Mononuclear cell (primary cell): Measurements from ENCODE around the gene CTBP1. TPM values are rescaled to one million over a fixed set of nuclear protein-coding genes. Genes with fewer than 3 reads are reported as not detected.

Experiments
- H3K27me3 ChIP-seq: 2 replicates; pipeline ENCODE4 v1.6.0; 2011; ENCODE audit warnings: low read length, control low read depth; ENCODE audit not compliant: insufficient read depth
- H3K4me1 ChIP-seq: 2 replicates; pipeline ENCODE4 v1.5.1; 2011; ENCODE audit warnings: mild to moderate bottlenecking, low read length, control low read depth; ENCODE audit not compliant: insufficient read depth
- H3K4me3 ChIP-seq: 2 replicates; pipeline ENCODE4 v1.5.1; 2011; ENCODE audit warnings: mild to moderate bottlenecking, low read length, moderate library complexity
- H3K9me3 ChIP-seq: 2 replicates; pipeline ENCODE4 v1.5.1; 2011; ENCODE audit warnings: low read depth, mild to moderate bottlenecking, control low read depth, low read length
- total RNA-seq: library from RNA; depleted of rRNA; stranded (reverse); fragments of >200 nt; gene quantifications from one replicate; pipeline ENCODE4 v1.2.3, GENCODE V29; 2012

The CTBP1 gene
- total RNA-seq, 1 donor, result 125 TPM

GRCh38 chr4:1230971-1231636 lies 17.8 kb downstream of the CTBP1 start:
- no peaks in the 10 kb centered on the region for H3K4me1 ChIP-seq
- no peaks in the 10 kb centered on the region for H3K9me3 ChIP-seq
- no peaks in the 10 kb centered on the region for H3K27me3 ChIP-seq
- H3K4me3 ChIP-seq, result no peak overlapping the region

- no peak overlapping the region for H3K4me3 ChIP-seq
- no peaks in the 10 kb centered on the region for H3K9me3 ChIP-seq
- no peaks in the 10 kb centered on the region for H3K27me3 ChIP-seq
- H3K4me1 ChIP-seq, result no peaks in the 10 kb centered on the region
Measured at GRCh38 chr4:1230316-1230715, 18.6 kb downstream of the CTBP1 start.

- Histone ChIP-seq H3K27me3 (no peaks in the 10 kb centered on the region), H3K4me3 (no peak overlapping the region), H3K9me3 (no peaks in the 10 kb centered on the region), H3K4me1 (no peaks in the 10 kb centered on the region)
Measured at GRCh38 chr4:1229117-1229849, 19.6 kb downstream of the CTBP1 start.

- no peaks in the 10 kb centered on the region for H3K9me3 ChIP-seq
- H3K4me1 ChIP-seq, result no peaks in the 10 kb centered on the region
- no peaks in the 10 kb centered on the region for H3K27me3 ChIP-seq
- no peak overlapping the region for H3K4me3 ChIP-seq
Measured at GRCh38 chr4:1227816-1228215, 21.1 kb downstream of the CTBP1 start.

GRCh38 chr4:1226598-1226997 lies 22.3 kb downstream of the CTBP1 start:
- H3K4me1 ChIP-seq, result no peaks in the 10 kb centered on the region
- no peaks in the 10 kb centered on the region for H3K27me3 ChIP-seq
- H3K9me3 ChIP-seq, result no peaks in the 10 kb centered on the region
- H3K4me3 ChIP-seq, result no peak overlapping the region

- Histone ChIP-seq H3K27me3 (no peaks in the 10 kb centered on the region), H3K4me1 (no peaks in the 10 kb centered on the region), H3K9me3 (no peaks in the 10 kb centered on the region), H3K4me3 (no peak overlapping the region)
Measured at GRCh38 chr4:1226144-1226481, 22.8 kb downstream of the CTBP1 start.

GRCh38 chr4:1225272-1226143 lies 23.4 kb downstream of the CTBP1 start:
- Histone ChIP-seq H3K27me3 (no peaks in the 10 kb centered on the region), H3K4me1 (peaks cover under 1% of the 10 kb centered on the region), H3K4me3 (no peak overlapping the region), H3K9me3 (no peaks in the 10 kb centered on the region)

GRCh38 chr4:1223841-1224809 lies 24.8 kb downstream of the CTBP1 start:
- Histone ChIP-seq H3K4me3 (no peak overlapping the region), H3K4me1 (peaks cover 14% of the 10 kb centered on the region), H3K27me3 (no peaks in the 10 kb centered on the region), H3K9me3 (no peaks in the 10 kb centered on the region)

- Histone ChIP-seq H3K4me3 (no peak overlapping the region), H3K27me3 (no peaks in the 10 kb centered on the region), H3K4me1 (peaks cover 24% of the 10 kb centered on the region), H3K9me3 (no peaks in the 10 kb centered on the region)
Measured at GRCh38 chr4:1222938-1223690, 25.8 kb downstream of the CTBP1 start.

- Histone ChIP-seq H3K4me1 (peaks cover 33% of the 10 kb centered on the region), H3K9me3 (no peaks in the 10 kb centered on the region), H3K4me3 (no peak overlapping the region), H3K27me3 (no peaks in the 10 kb centered on the region)
Measured at GRCh38 chr4:1222036-1222789, 26.7 kb downstream of the CTBP1 start.

- H3K9me3 ChIP-seq, result no peaks in the 10 kb centered on the region
- no peak overlapping the region for H3K4me3 ChIP-seq
- H3K4me1 ChIP-seq, result peaks cover 42% of the 10 kb centered on the region
- no peaks in the 10 kb centered on the region for H3K27me3 ChIP-seq
Measured at GRCh38 chr4:1221155-1221870, 27.6 kb downstream of the CTBP1 start.

- Histone ChIP-seq H3K4me3 (no peak overlapping the region), H3K9me3 (no peaks in the 10 kb centered on the region), H3K4me1 (peaks cover 50% of the 10 kb centered on the region), H3K27me3 (no peaks in the 10 kb centered on the region)
Measured at GRCh38 chr4:1220566-1220965, 28.4 kb downstream of the CTBP1 start.

GRCh38 chr4:1219566-1219950 lies 29.4 kb downstream of the CTBP1 start:
- H3K9me3 ChIP-seq, result no peaks in the 10 kb centered on the region
- no peak overlapping the region for H3K4me3 ChIP-seq
- peaks cover 51% of the 10 kb centered on the region for H3K4me1 ChIP-seq
- no peaks in the 10 kb centered on the region for H3K27me3 ChIP-seq
